Epithelial cell of esophagus (primary cell): ENCODE measurements around the gene RGL2.

ENCODE experiments used
- DNase-seq: peaks from one replicate; pipeline ENCODE4 v3.0.0; 2010; ENCODE audit warnings: low read depth
- H3K4me3 ChIP-seq: 2 replicates; pipeline ENCODE4 v1.5.1; 2011; ENCODE audit warnings: mild to moderate bottlenecking, low read length, control low read depth
- TF ChIP-seq, protein P1 (sequence below): IDR thresholded peaks from 2 replicates; pipeline ENCODE4 v1.5.1; 2011; ENCODE audit warnings: low read depth, mild to moderate bottlenecking, low read length, control low read depth, inconsistent platforms; ENCODE audit not compliant: insufficient read depth; ENCODE audit errors: missing control alignments

The RGL2 gene

DNA sequence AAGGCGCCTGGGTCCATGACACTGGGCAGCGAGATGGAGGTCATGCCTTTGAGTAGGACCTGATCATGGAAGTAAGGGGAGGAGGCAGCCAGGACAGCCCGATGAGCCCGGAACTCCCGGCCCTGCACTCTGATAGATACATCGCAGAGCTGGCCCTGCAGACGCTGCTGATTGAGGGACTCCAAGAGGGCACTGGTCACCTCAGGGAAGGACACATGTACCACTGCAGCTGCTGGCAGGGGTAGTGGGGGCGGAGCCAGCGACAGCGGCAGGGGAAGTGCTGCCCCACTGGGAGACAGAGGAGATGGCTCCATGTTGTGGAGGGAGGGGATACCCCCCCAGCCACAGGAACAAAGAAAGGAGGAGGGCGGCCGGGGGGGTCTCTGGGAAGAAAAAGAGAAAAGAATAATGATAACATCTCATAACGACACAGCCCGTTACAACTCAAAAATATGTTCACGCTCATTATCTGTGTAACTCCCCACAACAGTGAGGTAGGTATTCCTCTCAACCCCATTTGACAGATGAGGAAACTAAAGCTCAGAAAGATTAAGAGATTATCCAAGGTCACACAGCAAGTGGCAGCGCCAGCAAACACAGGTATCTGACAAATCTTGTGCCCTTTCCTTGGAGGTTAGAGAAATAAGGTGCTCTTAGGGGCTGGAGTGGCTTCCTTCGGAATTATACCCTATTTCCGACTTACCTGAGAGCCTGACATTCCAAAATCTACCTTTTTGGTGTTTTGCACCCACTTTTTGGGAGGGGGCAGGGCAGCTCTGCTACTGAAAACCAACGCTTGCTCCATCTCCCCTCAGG lies 18.1 kb upstream of the RGL2 start:
- peak overlapping the region; percentile 68 for H3K4me3 ChIP-seq
- TF ChIP-seq, protein P1, sequence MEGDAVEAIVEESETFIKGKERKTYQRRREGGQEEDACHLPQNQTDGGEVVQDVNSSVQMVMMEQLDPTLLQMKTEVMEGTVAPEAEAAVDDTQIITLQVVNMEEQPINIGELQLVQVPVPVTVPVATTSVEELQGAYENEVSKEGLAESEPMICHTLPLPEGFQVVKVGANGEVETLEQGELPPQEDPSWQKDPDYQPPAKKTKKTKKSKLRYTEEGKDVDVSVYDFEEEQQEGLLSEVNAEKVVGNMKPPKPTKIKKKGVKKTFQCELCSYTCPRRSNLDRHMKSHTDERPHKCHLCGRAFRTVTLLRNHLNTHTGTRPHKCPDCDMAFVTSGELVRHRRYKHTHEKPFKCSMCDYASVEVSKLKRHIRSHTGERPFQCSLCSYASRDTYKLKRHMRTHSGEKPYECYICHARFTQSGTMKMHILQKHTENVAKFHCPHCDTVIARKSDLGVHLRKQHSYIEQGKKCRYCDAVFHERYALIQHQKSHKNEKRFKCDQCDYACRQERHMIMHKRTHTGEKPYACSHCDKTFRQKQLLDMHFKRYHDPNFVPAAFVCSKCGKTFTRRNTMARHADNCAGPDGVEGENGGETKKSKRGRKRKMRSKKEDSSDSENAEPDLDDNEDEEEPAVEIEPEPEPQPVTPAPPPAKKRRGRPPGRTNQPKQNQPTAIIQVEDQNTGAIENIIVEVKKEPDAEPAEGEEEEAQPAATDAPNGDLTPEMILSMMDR: no peak
- no peak for DNase-seq

DNA sequence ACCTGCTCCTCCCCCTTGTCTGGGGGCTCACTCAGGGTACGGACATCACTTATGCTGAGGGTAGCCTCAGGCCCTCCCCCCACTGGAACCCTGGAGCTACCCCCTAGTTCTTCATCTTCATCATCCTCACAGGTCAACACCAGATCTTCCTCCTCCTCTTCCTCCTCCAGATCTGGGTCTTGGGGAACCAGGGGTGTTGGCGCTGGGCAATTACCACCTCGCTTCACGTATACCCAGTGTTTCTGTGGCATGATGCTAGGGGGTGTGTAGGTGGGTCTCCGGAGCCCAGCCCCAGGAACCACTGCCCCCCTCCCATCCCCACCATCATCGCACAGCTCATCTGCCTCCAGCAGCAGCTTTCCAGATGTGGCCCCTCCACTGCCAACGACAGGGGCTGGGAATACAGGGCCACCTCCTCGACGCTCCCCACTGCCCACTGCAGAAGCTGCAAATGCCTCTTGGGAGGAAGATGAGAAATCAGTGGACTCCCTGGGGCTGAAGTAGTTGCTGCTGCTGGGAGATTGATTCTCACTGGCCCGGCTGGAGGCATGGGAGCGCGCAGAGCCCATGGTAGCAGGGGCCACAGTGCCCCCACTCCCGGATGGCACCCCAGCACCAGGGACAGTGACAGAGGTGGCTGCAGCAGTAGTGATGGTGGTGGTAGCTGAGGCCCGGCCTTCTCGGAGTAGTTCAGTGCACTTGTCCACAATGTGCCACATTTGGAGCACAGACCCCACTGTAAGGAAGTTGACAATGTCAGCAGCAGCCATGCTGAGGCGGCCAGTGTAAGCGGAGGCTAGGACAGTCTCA lies 17.3 kb upstream of the RGL2 start:
- no peak for DNase-seq
- TF ChIP-seq, protein P1: no peak
- H3K4me3 ChIP-seq: no peak overlapping the region

DNA sequence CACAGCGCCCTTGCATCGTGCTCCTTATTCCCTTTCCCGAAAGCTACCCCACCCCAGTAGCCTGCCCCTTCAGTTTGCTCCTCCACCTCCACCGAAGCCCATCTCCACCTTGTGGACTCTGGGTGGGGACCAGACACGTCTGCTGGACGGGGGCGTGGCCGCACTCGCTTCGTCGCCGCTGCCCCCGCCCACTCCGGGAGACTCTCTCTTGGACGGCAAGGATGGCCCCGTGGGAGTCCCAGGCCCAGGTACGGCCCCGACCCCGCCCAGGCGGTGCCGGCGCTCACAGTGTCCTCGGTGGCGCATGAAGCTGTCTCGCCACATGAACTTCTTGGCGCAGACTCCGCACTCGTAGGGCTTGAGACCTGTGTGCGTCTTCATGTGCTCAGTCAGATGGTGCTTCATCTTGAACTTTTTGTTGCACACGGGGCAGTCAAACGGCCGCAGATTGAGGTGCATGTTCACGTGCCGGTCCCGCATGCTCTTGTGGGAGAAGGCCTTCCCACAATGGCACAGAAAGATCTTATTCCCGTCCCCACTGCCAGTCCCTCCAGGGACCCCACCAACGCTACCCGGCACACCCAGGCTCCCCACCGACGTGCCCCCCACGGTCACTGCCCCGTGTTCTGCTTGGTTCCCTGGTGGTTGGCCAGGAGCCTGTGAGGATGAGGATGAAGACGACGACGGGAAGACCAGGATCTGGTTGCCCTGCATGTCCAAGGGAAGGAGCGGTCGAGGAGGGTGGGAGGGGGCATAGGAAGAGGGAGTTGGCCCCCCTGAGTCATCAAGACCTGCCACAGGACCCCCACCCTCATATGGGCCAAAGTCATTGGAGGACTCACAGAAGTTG lies 16.4 kb upstream of the RGL2 start:
- DNase-seq: peak; percentile 56
- H3K4me3 ChIP-seq: peak overlapping the region; percentile 90
- TF ChIP-seq, protein P1: no peak

DNA sequence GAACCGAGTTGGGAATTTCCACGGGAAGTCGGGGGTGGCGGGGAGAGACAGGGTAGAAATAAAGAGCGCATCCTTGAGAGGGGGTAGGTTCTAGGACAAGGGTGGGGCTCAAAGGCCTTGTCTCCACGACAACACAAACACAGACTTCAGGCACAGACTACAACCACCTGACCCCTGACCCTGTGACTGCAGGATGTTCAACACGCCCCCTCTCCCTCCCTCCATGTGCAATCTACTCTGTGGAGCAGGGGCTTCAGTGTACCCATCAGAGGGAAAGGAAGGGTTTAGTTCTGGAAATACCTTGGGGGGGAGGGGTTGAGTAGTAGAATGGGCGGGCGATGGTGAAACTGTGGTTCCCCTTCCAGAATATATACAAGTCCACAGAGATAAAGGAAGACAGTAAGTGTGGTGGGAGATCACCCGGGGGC lies 15.8 kb upstream of the RGL2 start:
- TF ChIP-seq, protein P1: no peak
- DNase-seq: peak; percentile 86
- peak overlapping the region; percentile 90 for H3K4me3 ChIP-seq

DNA sequence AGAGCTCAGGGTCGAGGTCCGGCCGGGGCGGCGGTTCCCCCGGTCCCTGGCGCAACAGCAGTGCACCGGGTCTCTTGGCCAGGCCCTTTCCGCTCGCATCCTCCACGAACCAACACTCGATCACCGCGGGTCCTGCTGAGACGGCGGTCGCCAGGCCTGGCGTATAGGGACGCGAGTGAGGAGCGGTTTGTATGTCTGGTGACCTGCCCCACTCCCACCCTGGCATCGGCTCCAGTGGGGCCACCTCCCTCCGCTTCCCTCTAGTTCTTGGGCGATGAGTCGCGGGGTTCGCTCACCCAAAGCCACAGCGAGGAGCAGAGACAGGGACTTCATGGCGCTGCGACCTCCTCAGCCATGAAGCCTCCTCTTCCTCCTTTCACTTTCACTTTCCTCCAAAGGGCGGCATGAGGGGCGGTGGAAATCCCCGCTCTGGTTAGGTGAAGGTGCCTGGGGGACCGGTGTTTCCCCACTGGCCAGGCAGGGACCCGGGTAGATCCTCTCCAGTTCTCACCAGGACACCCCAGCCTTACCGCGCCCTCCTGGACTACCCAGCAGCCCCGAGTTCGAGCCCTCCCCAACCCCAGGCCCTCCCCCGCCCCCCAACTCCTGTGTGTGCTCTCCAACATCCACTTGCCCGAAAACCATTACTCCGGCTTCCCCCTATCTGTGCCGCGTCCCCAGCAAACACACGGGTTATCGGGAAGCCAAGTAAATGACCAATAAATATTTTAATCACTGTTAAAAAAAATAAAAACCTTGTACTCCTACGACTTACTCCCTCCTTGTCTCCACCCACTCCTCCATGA lies 15.2 kb upstream of the RGL2 start, which contains the start of gene TAPBP:
Gene TAPBP, minus strand, starts transcription at position 370 of the 806 bp plus-strand sequence. Its CDS starts 37 bp downstream, at position 333.
- TF ChIP-seq, protein P1: no peak
- peak; percentile 67 for DNase-seq
- H3K4me3 ChIP-seq: peak within 1 kb of the TSS; percentile 90

DNA sequence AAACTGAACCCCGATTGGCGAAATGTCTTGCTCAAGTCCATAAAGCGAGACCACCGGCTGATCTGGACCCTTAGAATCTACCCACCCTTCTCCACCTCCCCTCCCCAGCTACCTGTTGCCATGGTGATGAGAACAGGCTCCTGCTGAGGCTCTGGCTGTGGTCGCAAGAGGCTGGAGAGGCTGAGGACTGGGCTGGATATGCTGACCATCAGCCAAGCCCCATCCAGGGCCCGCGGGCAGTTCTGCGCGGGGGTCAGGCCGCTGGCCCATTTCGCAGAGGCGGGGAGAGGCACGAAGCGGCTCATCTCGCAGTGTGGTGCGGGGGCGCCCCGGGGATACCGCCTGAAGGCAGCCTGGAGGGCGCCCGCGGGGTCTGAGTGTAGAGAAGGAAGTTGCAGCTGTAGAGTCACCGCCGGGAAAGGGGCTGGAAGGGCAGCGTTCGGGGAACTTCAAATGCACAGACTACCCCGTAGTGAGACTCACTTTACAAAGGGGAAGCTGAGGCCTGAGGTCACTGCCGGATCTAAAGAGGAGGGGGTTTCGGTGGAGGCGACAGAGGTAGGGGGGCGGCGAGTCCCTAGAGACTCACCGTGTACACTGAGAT lies 14.5 kb upstream of the RGL2 start:
- TF ChIP-seq, protein P1: no peak
- DNase-seq: no peak
- H3K4me3 ChIP-seq: peak overlapping the region; percentile 90
